OCI-M2 (cell line): ENCODE results near the gene RGL2.
"Not testable (repeated sequence)": the region's sequence is repeated elsewhere in the genome, so short reads cannot be mapped to it uniquely, and the experiment has no call there.

Experiments
- DNase-seq: peaks from one replicate; lab custom pipeline; 2025; ENCODE audit not compliant: unreplicated experiment; lab: John Stamatoyannopoulos, UW

The RGL2 gene

DNA sequence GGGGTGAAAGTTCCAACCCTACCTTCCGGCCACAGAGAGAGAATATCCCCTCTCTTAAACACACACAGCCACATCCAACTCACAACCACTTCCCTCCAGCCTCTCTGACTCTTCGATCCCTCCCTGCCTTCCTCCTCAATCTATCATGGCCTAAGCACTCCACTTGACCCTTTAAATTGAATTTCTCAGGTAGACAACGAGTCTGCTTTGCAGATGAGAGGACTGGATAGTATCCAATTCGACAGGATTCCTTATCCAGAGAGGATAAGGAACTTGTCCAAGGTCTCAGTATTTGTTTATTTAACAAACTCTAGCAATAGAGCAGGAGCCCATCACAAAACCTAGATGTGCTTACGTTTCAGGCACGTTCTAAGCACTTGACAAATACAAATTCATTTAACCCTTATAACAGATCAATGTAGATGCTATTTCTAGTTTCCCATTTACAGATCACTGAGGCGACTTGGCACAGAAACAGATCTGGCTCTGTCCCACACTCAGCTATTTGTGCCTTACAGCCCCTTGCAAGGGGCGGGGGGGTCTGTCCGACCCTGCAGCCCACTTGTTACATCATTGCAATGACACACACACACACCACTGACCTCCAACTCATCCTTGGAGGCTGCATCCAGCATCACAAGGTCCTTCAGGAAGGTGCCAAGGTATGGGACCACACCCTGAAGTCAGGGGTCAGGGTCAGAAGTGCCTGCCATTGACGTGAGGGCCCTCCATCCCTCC, 4.5 kb downstream of the RGL2 start:
- DNase-seq: no peak

DNA sequence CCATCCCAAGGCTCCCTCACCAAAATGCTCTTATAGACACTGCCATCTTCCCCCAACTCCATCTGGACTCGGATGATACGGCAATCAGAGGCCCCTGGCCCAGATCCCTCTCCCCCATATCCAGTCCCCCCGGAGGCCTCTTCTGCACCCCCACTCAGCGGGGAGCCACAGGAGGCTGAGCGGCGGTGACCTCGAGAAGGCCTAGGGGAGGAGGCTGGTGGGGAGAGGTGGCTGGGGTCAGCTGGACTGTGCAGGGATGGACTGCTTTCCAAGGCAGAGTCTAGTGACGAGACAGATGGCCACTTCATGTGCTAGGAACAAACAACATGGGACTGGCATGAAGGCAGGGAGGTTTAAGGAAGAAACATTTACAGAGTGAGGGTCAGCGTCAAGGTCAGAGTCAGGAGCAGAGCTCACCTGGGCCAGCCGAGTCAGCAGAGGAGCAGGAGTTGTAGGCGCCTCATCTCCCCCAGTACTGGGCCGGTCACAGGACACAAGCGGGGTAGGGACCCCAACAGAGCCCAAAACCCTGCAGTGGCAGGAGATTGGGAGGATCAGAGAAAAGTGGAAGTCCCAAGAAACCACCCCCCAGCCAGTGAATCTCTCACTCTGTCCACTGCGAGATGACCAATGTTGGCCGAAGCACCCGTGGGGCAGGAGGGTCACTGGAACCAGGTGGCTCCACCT, 5.6 kb downstream of the RGL2 start:
- no peak for DNase-seq

DNA sequence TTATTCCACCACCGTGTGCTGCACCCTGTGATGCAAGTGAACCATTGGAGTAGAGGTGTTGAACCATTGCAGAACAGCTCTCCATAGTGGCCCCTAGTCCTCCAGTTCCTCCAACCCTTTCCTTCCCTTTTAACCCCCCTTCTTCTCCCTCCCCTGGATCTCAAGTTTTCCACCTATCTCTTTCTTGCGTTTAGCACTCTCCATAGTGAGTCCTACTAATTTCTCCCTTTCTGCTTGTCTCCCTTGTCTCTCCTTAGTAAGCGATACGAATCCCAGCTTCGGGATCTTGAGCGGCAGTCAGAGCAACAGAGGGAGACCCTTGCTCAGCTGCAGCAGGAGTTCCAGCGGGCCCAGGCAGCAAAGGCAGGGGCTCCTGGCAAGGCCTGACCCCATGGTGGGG, 8.3 kb downstream of the RGL2 start:
- no peak for DNase-seq

DNA sequence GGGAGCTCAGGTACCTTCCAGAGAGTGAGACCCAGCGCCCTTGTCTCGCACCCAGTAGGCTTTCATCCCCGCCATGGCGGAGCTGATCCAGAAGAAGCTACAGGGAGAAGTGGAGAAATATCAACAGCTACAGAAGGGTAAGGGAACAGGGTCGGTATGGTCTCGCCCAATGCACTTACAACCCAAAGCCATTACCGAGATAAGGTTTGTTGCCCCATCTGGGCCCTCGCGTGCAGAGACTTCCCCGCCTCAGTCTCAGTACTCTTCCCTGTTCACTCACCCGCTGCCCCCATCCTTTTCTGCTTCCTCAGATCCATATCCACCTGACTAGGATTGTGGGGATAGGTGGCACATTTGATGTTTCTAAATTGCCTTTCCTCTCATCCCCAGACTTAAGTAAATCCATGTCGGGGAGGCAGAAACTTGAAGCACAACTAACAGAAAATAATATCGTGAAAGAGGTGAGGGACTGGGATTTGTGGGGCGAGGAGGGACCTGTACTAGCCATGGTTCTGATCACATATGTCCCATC, 8.9 kb downstream of the RGL2 start:
- DNase-seq: no peak

DNA sequence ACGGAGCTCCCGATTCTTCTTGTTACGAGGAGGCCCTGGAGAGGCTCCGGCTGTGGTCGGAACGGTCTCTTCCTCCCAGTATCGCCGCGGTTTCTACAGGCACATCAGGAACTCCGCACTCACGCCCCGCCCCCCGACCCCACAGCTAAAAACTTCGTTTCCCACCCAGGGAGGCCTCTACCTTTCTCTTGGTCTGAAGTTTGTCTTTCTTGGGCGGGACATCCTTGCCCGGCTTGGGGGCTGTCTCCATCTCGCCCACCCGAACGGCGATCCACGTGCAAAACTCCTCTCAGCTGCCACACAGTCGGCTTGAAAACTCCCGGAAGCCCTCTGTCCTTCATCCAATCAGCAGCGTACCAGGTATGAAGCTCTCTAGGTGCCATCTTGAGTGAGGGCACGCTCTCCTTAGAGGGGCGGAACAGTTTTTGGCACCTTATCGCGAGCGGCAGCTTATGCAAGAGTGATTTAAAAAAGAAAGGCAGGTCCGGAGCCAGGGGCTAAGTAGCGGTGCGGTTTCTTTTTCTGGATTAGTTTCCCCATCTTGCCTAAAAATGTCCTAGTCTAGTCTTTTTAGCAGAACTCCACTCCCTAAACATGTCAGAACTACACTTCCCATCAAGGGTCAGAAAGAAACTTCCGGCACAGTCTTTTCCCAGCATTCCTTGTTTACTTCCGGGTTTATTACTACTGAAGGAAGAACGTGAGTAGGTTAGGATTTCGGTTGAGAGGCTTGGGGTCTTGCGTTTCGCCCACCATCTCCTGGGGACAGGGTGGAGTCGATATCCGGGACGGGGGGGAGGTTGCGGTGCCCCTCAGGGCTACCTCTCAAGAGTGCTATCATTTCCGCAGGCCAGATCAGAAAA, 9.6 kb downstream of the RGL2 start, which contains the start of the genes PFDN6 and WDR46:
PFDN6 (plus strand) TSS at position 681 of the 863 bp plus-strand sequence. CDS start 256 bp downstream, outside the sequence.
WDR46 (minus strand) TSS at position 319 of the 863 bp plus-strand sequence; CDS start at position 250, 69 bp downstream.
- DNase-seq: peak; percentile 92

DNA sequence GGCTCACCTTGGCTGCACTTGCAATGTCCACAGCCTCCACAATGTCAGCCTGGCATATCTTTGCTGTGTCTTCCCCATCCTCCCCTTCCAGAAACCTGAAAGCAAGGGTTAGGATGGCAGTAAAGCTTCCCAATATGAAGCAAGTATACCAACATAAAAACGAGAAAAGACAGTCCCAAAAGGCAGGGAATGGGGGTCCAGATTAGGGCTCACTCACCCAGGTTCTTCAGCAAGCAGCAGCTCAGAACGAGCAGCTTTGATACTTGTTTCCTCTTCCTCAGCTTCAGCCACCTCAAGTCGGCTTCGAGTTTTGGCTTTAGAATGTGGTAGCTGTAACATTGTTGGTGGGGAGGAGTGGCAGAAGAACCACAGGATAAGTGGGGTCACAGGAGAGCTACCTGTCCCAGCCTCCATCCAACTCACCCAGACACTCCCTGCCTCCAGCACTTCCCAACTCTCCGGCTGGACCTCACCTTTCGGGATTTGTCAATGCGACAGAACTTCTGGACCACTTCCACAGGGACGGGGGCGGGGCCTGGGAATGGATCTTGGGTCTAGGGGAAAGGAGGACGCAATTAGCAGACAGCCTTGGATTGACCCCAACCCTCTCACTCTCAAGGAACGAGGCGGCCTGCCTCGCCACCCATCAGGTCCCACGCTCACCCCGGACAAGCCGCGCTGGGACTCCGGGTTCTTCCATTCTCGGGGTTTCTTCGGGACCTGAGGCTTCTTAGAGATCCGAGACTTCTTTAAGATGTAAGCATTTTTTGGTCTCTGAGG, 10.4 kb downstream of the RGL2 start:
- no peak for DNase-seq

DNA sequence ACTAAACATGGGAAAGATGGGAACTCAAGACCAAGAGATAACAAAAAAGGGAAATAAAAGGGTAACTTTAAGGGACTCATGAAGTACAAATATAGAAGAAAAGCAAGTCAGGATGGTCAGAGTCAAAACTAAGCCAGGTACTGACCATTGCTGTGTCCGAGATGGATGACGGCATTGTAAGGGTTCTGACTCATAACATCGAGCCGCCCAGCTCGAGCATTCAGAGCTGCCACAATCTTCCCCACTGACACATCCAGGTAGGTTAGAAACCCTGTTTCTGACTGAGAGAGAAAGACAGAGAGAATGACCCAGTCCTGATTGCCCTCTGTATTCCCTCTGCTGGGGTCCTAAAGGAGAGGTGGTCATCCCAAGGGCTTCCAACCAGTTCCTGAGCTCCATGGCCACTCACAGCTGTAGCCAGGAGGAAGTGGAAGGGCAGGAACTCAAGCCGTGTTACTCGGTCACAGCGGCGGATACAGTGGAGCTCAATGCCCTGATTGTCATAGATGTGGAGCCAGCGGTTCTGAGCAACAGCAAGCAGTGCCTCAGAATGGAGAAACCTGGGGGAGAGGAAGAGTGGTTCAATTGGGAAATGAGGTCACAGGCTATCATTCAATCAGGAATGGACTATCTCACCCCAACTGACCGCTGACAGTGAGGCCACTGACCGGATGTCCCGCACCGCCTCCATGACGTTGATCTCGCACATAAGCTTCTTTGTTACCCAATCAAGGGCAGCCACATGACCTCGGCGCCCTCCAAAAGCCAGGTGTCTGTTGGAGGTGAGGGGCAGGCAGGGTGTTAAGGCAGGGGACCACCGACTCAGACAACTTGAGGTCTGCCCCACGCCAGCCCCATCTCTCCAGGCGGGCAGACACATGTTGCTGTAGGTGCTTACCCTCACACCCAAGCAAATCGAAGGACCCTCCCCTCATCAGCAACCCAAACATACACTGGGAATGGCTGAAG, 11.5 kb downstream of the RGL2 start:
- DNase-seq: no peak

DNA sequence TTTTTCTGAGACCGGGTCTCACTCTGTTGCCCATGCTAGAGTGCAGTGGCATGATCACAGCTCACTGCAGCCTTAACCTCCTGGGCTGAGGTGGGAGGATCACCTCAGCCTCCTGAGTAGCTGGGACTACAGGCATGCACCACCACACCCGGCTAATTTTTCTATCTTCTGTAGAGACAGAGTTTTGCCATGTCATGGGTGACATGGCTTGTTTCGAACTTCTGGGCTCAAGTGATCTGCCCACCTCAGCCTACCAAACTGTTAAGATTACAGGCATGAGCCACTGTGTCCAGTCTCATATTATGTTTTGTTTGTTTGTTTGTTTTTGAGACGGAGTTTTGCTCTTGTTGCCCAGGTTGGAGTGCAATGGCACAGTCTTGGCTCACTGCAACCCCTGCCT, 13.5 kb downstream of the RGL2 start:
- not testable (repeated sequence) for DNase-seq

DNA sequence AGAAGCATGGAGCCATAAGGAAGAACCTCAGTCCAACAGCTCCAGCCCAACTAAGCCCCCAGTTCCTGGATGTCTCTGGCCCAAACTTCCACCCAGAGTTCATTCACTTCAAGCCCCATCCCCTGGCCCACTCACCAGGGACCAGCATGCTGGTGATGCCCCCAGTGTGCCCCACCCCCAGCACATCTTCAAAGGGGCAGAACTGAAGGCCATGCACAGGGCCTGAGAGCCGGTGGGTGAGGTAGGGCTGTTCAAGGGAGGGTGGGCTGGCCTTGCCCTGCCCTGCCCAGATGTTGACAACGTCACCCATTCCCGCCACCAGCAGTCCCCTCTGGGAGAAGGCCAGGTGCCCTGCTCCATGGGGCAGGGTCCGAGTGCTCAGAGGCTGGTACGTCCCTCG, 18.2 kb downstream of the RGL2 start:
- no peak for DNase-seq

DNA sequence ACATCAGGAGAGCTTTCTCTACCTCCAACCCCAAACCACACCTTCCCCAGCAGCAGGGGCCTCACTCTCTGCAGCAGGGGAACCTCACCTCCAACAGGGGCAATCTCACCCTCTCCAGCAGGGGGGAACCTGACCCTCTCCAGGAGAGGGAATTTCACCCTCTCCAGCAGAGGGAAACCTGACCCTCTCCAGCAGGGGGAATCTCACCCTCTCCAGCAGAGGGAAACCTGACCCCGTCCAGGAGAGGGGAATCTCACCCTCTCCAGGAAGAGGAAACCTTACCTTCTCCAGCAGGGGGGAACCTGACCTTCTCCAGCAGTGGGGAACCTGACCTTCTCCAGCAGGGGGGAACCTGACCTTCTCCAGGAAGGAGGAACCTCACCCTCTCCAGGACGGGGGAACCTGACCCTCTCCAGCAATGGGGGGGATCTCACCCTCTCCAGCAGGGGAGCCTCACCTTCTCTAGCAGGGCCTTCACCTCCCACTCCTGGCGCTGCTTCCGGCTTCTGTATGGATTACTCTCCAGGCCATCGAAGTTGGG, 18.7 kb downstream of the RGL2 start:
- DNase-seq: peak; percentile 56

DNA sequence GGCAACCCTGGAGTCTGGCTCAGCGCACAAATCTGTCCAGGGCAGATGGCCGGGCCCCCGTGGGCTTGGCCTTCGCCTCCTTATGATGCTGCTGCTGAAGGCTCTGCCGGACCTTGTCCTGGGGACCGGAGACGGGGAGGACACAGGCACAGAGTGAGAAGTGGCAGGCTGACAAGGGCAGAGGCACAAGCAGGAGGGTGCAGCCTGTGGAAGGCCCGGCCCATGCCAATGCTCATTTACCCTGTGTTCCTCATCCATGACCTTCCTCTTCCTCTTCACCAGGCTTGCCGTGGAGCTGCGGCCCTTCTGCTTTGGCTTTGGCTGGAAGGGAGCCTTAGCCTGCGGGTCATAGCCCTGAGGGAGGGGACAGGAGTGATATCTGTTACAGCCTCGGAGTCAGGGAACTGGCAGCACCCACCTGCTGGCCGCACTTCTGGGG, 19.5 kb downstream of the RGL2 start:
- DNase-seq: no peak

DNA sequence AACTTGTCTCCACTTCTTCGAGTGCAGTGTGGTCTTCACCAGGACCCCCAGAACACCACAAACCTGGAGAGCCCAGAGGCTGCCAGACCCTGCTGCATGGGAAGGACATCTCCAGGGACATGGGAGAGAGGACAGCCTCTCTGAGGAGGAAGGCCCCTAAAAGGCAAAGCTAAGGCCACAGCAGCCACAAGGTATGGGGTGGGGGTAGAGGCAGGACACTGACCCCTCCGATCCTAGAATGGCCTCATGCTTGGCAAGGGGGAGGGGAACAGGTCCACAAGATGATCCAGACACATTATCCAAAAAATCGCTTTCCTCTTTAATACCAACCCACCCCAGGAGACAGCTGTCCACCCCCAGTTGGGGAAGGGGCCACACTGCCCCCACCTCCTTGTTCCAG, 19.9 kb downstream of the RGL2 start:
- DNase-seq: no peak

DNA sequence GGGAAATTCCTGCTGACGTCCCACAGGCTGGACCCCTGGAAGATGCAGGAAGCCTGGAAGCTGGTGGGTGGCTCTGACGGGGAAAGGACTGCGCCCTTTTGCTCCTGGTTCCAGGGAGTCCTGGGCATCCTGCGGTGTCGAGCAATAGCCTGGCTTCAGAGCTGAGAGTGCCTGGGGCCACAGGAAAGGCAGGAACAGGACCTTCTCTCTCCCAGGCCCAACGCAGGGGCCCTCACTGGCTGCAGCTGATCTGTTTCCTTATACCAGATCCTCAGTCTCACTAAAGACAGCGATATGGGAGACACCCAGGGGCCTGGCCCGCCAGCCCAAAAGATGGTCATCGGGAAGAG, 20.4 kb downstream of the RGL2 start:
- DNase-seq: no peak

DNA sequence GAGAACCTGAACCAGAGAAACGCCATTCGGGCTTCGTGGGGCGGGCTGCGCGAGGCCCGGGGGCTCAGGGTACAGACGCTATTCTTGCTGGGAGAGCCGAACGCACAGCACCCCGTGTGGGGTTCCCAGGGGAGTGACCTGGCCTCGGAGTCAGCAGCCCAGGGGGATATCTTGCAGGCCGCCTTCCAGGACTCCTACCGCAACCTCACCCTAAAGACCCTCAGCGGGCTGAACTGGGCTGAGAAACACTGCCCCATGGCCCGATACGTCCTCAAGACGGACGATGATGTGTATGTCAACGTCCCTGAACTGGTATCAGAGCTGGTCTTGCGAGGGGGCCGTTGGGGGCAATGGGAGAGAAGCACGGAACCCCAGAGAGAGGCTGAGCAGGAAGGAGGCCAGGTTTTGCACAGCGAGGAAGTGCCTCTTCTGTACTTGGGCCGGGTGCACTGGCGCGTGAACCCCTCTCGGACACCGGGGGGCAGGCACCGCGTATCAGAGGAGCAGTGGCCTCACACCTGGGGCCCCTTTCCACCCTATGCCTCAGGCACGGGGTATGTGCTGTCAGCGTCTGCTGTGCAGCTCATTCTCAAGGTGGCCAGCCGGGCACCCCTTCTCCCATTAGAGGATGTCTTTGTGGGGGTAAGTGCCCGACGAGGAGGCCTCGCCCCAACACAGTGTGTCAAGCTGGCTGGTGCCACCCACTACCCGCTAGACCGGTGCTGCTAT, 20.9 kb downstream of the RGL2 start:
- no peak for DNase-seq

DNA sequence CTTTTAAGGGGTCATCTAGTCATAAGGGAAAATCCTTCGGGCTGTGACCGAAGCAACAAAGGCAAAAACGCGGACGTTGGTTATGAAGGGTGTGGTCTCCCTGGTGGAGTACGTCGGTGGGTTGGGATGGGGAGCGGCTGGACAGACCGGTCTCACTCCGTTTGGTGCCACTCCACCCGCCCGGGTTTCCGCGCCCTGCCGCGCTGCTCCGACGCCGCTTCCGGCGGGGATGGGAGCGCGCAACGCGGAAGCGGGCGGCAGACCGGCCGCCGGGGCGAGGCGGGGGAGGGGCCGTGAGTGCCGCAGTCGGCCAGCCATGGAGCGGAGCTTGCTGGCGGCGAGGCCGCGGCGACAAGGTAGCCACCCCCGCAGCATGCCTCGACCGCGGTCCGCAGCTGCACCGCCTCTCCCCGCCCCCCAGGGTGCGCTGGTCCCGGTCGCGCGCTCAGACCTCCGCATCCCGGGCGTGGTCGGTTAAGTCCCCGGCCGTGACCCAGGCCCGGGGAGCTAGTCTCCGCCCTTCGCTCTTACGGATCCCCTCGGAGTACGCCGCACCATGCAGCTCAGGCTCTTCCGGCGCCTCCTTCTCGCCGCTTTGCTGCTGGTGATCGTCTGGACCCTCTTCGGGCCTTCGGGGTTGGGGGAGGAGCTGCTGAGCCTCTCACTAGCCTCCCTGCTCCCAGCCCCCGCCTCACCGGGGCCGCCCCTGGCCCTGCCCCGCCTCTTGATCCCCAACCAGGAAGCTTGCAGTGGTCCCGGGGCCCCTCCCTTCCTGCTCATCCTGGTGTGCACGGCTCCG, 21.7 kb downstream of the RGL2 start, which contains the start of gene B3GALT4:
B3GALT4 (plus strand) TSS at position 260 of the 799 bp plus-strand sequence; CDS start at position 557, 297 bp downstream.
- no peak for DNase-seq

DNA sequence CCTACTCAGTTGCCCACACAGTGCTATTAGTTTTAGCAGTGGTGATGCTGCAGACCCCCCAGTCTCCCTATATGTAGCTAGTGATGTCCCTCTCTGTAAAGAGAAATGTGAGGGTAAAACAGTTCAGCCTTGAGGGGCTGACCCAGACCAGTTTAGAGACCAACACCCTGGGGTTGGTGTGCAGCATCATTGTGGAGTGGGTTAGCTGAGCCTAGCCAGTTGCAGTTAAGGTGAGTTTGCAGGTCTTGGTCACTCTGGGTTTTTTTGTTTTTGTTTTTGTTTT, 22.2 kb downstream of the RGL2 start:
- DNase-seq: no peak

DNA sequence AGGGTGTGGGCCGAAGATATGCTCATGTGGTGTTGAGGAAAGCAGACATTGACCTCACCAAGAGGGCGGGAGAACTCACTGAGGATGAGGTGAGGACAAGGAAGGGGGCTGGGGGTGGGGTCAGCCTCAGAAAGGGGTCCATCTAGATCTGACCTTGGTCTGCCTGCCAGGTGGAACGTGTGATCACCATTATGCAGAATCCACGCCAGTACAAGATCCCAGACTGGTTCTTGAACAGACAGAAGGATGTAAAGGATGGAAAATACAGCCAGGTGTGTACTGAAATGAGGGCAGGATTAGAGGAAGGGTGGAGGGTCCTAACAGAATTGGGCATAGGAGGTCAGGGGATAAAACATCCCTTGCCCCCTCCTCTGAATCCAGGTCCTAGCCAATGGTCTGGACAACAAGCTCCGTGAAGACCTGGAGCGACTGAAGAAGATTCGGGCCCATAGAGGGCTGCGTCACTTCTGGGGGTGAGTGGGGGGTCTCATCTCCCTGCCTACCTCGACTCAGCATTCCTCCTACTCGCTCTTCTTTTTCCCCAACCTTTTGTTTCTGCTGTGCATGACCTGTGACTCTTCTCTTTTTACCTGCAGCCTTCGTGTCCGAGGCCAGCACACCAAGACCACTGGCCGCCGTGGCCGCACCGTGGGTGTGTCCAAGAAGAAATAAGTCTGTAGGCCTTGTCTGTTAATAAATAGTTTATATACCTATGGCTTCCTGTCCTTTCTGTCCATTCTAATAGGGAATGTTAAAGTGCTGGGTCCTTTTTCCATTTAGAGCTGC, 22.8 kb downstream of the RGL2 start:
- not testable (repeated sequence) for DNase-seq
